Naive thymus-derived CD4-positive, alpha-beta T cell (primary cell): ENCODE measurements around the gene PARVG. TPM values are rescaled to one million over a fixed set of nuclear protein-coding genes. Genes with fewer than 3 reads are reported as not detected.

Source experiments
- ATAC-seq: fragments of 150-1000 bp; cut with Tn5 transposase; 2 replicates; pipeline ENCODE4 v1.10.0; 2021; ENCODE audit warnings: mild to moderate bottlenecking, moderate library complexity
- CTCF ChIA-PET: fragments of 350-600 bp; sonication (Branson Sonifier 250); formaldehyde crosslinking; loops from one replicate; lab custom pipeline; 2021; ENCODE audit warnings: antibody characterized with exemption; lab: Charles Lee
- POLR2A ChIA-PET: fragments of 350-600 bp; sonication (Branson Sonifier 250); formaldehyde crosslinking; loops from one replicate; lab custom pipeline; 2021; ENCODE audit warnings: antibody characterized with exemption, inconsistent platforms; lab: Charles Lee
- DNase-seq, 9 donors: peaks; one replicate each; pipeline versions ENCODE4 v3.0.0 to v3.0.0-alpha.2; 2020 to 2022; ENCODE audit warnings: mixed read lengths in 1 of 9
- H3K27ac ChIP-seq: one replicate; pipeline ENCODE4 v1.7.0; 2013; ENCODE audit warnings: mild to moderate bottlenecking, low read depth, low read length, moderate library complexity
- H3K27me3 ChIP-seq, 2 donors: one replicate each; pipeline ENCODE4 v1.7.0; 2013; ENCODE audit warnings: low read length in 2 of 2, mild to moderate bottlenecking in 2 of 2, moderate library complexity in 2 of 2; ENCODE audit not compliant: control insufficient read depth in 2 of 2, insufficient read depth in 2 of 2
- H3K36me3 ChIP-seq, 3 experiments: 1 replicate in 2 of 3; 2 replicates in 1 of 3; pipeline ENCODE4 v1.7.0; 2013; ENCODE audit warnings: low read length in 3 of 3, mild to moderate bottlenecking in 3 of 3, moderate library complexity in 1 of 3; ENCODE audit not compliant: insufficient read depth in 3 of 3, control insufficient read depth in 2 of 3
- H3K4me1 ChIP-seq, 2 donors: one replicate each; pipeline ENCODE4 v1.7.0; 2013; ENCODE audit warnings: low read length in 2 of 2, mild to moderate bottlenecking in 2 of 2, moderate library complexity in 1 of 2; ENCODE audit not compliant: control insufficient read depth in 2 of 2, insufficient read depth in 2 of 2
- H3K4me3 ChIP-seq: 2 replicates; pipeline ENCODE4 v1.7.0; 2013; ENCODE audit warnings: mild to moderate bottlenecking, low read length
- H3K9me3 ChIP-seq, 3 experiments: 1 replicate in 2 of 3; 2 replicates in 1 of 3; pipeline ENCODE4 v1.7.0; 2013; ENCODE audit warnings: low read length in 3 of 3; ENCODE audit not compliant: control insufficient read depth in 2 of 3
- H3K27ac Mint-ChIP-seq, 9 donors: one replicate each; pipeline ENCODE4 v1.8.0; 2020 to 2022; ENCODE audit warnings: mixed read lengths in 9 of 9, mild to moderate bottlenecking in 8 of 9, moderate library complexity in 5 of 9, inconsistent platforms in 2 of 9
- H3K27me3 Mint-ChIP-seq, 5 donors: one replicate each; pipeline ENCODE4 v1.8.0; 2021 to 2022; ENCODE audit warnings: mixed read lengths in 5 of 5, mild to moderate bottlenecking in 1 of 5
- H3K36me3 Mint-ChIP-seq, 5 donors: one replicate each; pipeline ENCODE4 v1.8.0; 2020 to 2022; ENCODE audit warnings: mixed read lengths in 5 of 5, mild to moderate bottlenecking in 3 of 5, inconsistent platforms in 1 of 5
- H3K4me1 Mint-ChIP-seq, 7 donors: one replicate each; pipeline ENCODE4 v1.8.0; 2020 to 2022; ENCODE audit warnings: mixed read lengths in 7 of 7, mild to moderate bottlenecking in 3 of 7, inconsistent platforms in 1 of 7
- H3K4me3 Mint-ChIP-seq, 10 donors: one replicate each; pipeline ENCODE4 v1.8.0; 2020 to 2022; ENCODE audit warnings: mild to moderate bottlenecking in 10 of 10, mixed read lengths in 10 of 10, moderate library complexity in 6 of 10, inconsistent platforms in 2 of 10
- H3K9me3 Mint-ChIP-seq, 11 donors: one replicate each; pipeline ENCODE4 v1.8.0; 2020 to 2022; ENCODE audit warnings: mixed read lengths in 11 of 11, mild to moderate bottlenecking in 4 of 11, inconsistent platforms in 1 of 11, moderate library complexity in 1 of 11
- intact Hi-C, 2 donors: fragments of 100-400 bp; cut with micrococcal nuclease; formaldehyde crosslinking; loops; one replicate each; pipeline ENCODE4 v1.15.1; 2023
- polyA plus RNA-seq, 2 donors: library from polyadenylated mRNA; unstranded; fragments of 300-500 nt; fragmentation: Illumina TruSeq; gene quantifications; one replicate each; pipeline ENCODE4 v1.2.3, GENCODE V29; 2021
- total RNA-seq, 6 experiments: library from RNA in 5 of 6; stranded (reverse) in 5 of 6; gene quantifications; 1 replicate in 5 of 6; 2 replicates in 1 of 6; pipeline ENCODE4 v1.2.3 and lab custom pipeline; 2021 to 2026

The PARVG gene
- total and polyA plus RNA-seq, 7 experiments from 2014 or later: 36.4 to 209 (median 142) TPM

GRCh38 chr22:44136112-44136511 is 44.6 kb upstream of the PARVG start:
- peaks cover 16 to 64% (median 25%) of the 10 kb centered on the region in 5 donors for H3K36me3 Mint-ChIP-seq
- peaks cover 0 to 30% (median 11%) of the 10 kb centered on the region in 5 donors for H3K27me3 Mint-ChIP-seq
- H3K9me3 Mint-ChIP-seq: peaks cover 3 to 40% (median 17%) of the 10 kb centered on the region in 11 donors
- Histone ChIP-seq H3K27me3 (no peaks in the 10 kb centered on the region), H3K4me3 (no peak overlapping the region), H3K9me3 (peaks cover 0 to 17% (median 0%) of the 10 kb centered on the region in 3 experiments), H3K4me1 (no peaks in the 10 kb centered on the region), H3K27ac (no peak overlapping the region), H3K36me3 (no peaks in the 10 kb centered on the region)
- H3K4me3 Mint-ChIP-seq: no peak overlapping the region
- CTCF ChIA-PET: no interaction called here
- DNase-seq (no peak), ATAC-seq (no peak)
- intact Hi-C loops: no loop called here
- H3K4me1 Mint-ChIP-seq: peaks cover 0 to 15% (median 0%) of the 10 kb centered on the region in 7 donors
- POLR2A ChIA-PET: no interaction called here
- H3K27ac Mint-ChIP-seq: no peak overlapping the region

- ChIA-PET CTCF (no interaction called here), POLR2A (no interaction called here)
- no peak overlapping the region for H3K4me3 Mint-ChIP-seq
- H3K27me3 ChIP-seq: no peaks in the 10 kb centered on the region
- H3K27ac Mint-ChIP-seq: no peak overlapping the region
- H3K4me3 ChIP-seq: no peak overlapping the region
- H3K4me1 Mint-ChIP-seq: peaks cover 0 to 15% (median 0%) of the 10 kb centered on the region in 7 donors
- H3K36me3 Mint-ChIP-seq: peaks cover 16 to 60% (median 25%) of the 10 kb centered on the region in 5 donors
- intact Hi-C loops: no loop called here
- H3K9me3 ChIP-seq: peaks cover 0 to 17% (median 0%) of the 10 kb centered on the region in 3 experiments
- no peaks in the 10 kb centered on the region for H3K36me3 ChIP-seq
- peaks cover 0 to 30% (median 7%) of the 10 kb centered on the region in 5 donors for H3K27me3 Mint-ChIP-seq
- DNase-seq: no peak
- no peak for ATAC-seq
- H3K9me3 Mint-ChIP-seq: peaks cover 3 to 40% (median 15%) of the 10 kb centered on the region in 11 donors
- H3K27ac ChIP-seq: no peak overlapping the region
- H3K4me1 ChIP-seq: no peaks in the 10 kb centered on the region
Measured at GRCh38 chr22:44136786-44137185, 43.9 kb upstream of the PARVG start.

- no peaks in the 10 kb centered on the region for H3K36me3 ChIP-seq
- DNase-seq: no peak
- Mint-ChIP-seq H3K4me1 (peaks cover 0 to 15% (median 0%) of the 10 kb centered on the region in 7 donors), H3K36me3 (peaks cover 16 to 56% (median 25%) of the 10 kb centered on the region in 5 donors), H3K27ac (no peak overlapping the region), H3K27me3 (peaks cover 0 to 28% (median 7%) of the 10 kb centered on the region in 5 donors), H3K4me3 (no peak overlapping the region), H3K9me3 (peaks cover 3 to 40% (median 15%) of the 10 kb centered on the region in 11 donors)
- ChIA-PET POLR2A (no interaction called here), CTCF (no interaction called here)
- H3K4me3 ChIP-seq: no peak overlapping the region
- no peaks in the 10 kb centered on the region for H3K4me1 ChIP-seq
- no peak for ATAC-seq
- intact Hi-C loops: no loop called here
- peaks cover 0 to 17% (median 0%) of the 10 kb centered on the region in 3 experiments for H3K9me3 ChIP-seq
- no peak overlapping the region for H3K27ac ChIP-seq
- no peaks in the 10 kb centered on the region for H3K27me3 ChIP-seq
Measured at GRCh38 chr22:44137415-44137814, 43.3 kb upstream of the PARVG start.

GRCh38 chr22:44139773-44140172 is 41.0 kb upstream of the PARVG start:
- H3K4me3 Mint-ChIP-seq: no peak overlapping the region

GRCh38 chr22:44142421-44143104 is 38.2 kb upstream of the PARVG start:
- no peak for DNase-seq
- no peak overlapping the region for H3K4me3 ChIP-seq
- no peaks in the 10 kb centered on the region for H3K4me1 ChIP-seq
- H3K27me3 ChIP-seq: no peaks in the 10 kb centered on the region
- peaks cover 0 to 16% (median 6%) of the 10 kb centered on the region in 11 donors for H3K9me3 Mint-ChIP-seq
- peaks cover 0 to 24% (median 4%) of the 10 kb centered on the region in 5 donors for H3K36me3 Mint-ChIP-seq
- H3K27ac ChIP-seq: no peak overlapping the region
- ChIA-PET CTCF (no interaction called here), POLR2A (no interaction called here)
- intact Hi-C loops: no loop called here
- no peaks in the 10 kb centered on the region for H3K36me3 ChIP-seq
- ATAC-seq: no peak
- peaks cover 0 to 5% (median 0%) of the 10 kb centered on the region in 3 experiments for H3K9me3 ChIP-seq
- H3K27me3 Mint-ChIP-seq: no peaks in the 10 kb centered on the region
- H3K27ac Mint-ChIP-seq: no peak overlapping the region
- H3K4me3 Mint-ChIP-seq: no peak overlapping the region
- no peaks in the 10 kb centered on the region for H3K4me1 Mint-ChIP-seq

More at GRCh38 chr22:44139773-44140172, 41.0 kb upstream of the PARVG start:
- H3K27me3 Mint-ChIP-seq: peaks cover 0 to 14% (median 3%) of the 10 kb centered on the region in 5 donors
- peaks cover 16 to 45% (median 24%) of the 10 kb centered on the region in 5 donors for H3K36me3 Mint-ChIP-seq
- no peaks in the 10 kb centered on the region for H3K4me1 ChIP-seq
- no peaks in the 10 kb centered on the region for H3K36me3 ChIP-seq
- H3K27me3 ChIP-seq: no peaks in the 10 kb centered on the region
- H3K27ac ChIP-seq: no peak overlapping the region
- intact Hi-C loops: no loop called here
- POLR2A ChIA-PET: no interaction called here
- DNase-seq (no peak), ATAC-seq (no peak)
- H3K4me1 Mint-ChIP-seq: peaks cover 0 to under 1% (median 0%) of the 10 kb centered on the region in 7 donors
- H3K9me3 ChIP-seq: peaks cover 0 to 17% (median 0%) of the 10 kb centered on the region in 3 experiments
- no peak overlapping the region for H3K4me3 ChIP-seq
- CTCF ChIA-PET: no interaction called here
- no peak overlapping the region for H3K27ac Mint-ChIP-seq
- peaks cover 3 to 40% (median 15%) of the 10 kb centered on the region in 11 donors for H3K9me3 Mint-ChIP-seq

GRCh38 chr22:44143105-44143474 is 37.6 kb upstream of the PARVG start:
- no peaks in the 10 kb centered on the region for H3K27me3 Mint-ChIP-seq
- H3K27ac ChIP-seq: no peak overlapping the region
- intact Hi-C loops: no loop called here
- peaks cover 0 to 11% (median 2%) of the 10 kb centered on the region in 11 donors for H3K9me3 Mint-ChIP-seq
- H3K4me1 Mint-ChIP-seq: no peaks in the 10 kb centered on the region
- no peaks in the 10 kb centered on the region for H3K9me3 ChIP-seq
- no peaks in the 10 kb centered on the region for H3K4me1 ChIP-seq
- no peak overlapping the region for H3K4me3 ChIP-seq
- no peak for DNase-seq
- H3K36me3 ChIP-seq: no peaks in the 10 kb centered on the region
- no peaks in the 10 kb centered on the region for H3K27me3 ChIP-seq
- ATAC-seq: no peak
- no peak overlapping the region for H3K4me3 Mint-ChIP-seq
- CTCF ChIA-PET: no interaction called here
- POLR2A ChIA-PET: no interaction called here
- peaks cover 0 to 19% (median 0%) of the 10 kb centered on the region in 5 donors for H3K36me3 Mint-ChIP-seq
- no peak overlapping the region for H3K27ac Mint-ChIP-seq

- no peak overlapping the region for H3K4me3 Mint-ChIP-seq
- H3K4me1 Mint-ChIP-seq: no peaks in the 10 kb centered on the region
- no peak overlapping the region for H3K4me3 ChIP-seq
- DNase-seq (no peak), ATAC-seq (no peak)
- intact Hi-C loops: no loop called here
- no peaks in the 10 kb centered on the region for H3K36me3 ChIP-seq
- no peak overlapping the region for H3K27ac ChIP-seq
- H3K36me3 Mint-ChIP-seq: peaks cover 0 to 14% (median 0%) of the 10 kb centered on the region in 5 donors
- H3K9me3 Mint-ChIP-seq: peaks cover 0 to 6% (median 0%) of the 10 kb centered on the region in 11 donors
- POLR2A ChIA-PET: no interaction called here
- no peak overlapping the region for H3K27ac Mint-ChIP-seq
- no peaks in the 10 kb centered on the region for H3K27me3 ChIP-seq
- no peaks in the 10 kb centered on the region for H3K9me3 ChIP-seq
- H3K4me1 ChIP-seq: no peaks in the 10 kb centered on the region
- CTCF ChIA-PET: no interaction called here
- no peaks in the 10 kb centered on the region for H3K27me3 Mint-ChIP-seq
Measured at GRCh38 chr22:44143579-44143978, 37.1 kb upstream of the PARVG start.
